Neural cell (in vitro differentiated cells): ENCODE measurements around the gene PRKCA.

Experiments
- CTCF ChIP-seq: fragments of 450-650 bp; IDR thresholded peaks from 2 replicates; pipeline ENCODE4 v1.5.1; 2014; ENCODE audit warnings: antibody characterized with exemption, mild to moderate bottlenecking, moderate library complexity; ENCODE audit not compliant: poor library complexity, severe bottlenecking
- EP300 ChIP-seq: fragments of 450-650 bp; conservative IDR thresholded peaks from 2 replicates; pipeline ENCODE4 v1.6.1; 2014; ENCODE audit warnings: antibody characterized with exemption, mild to moderate bottlenecking, moderate library complexity; ENCODE audit not compliant: poor library complexity, severe bottlenecking
- EZH2 ChIP-seq: fragments of 200-600, 300-800 bp; shearing (Covaris generic), sonication (generic); IDR thresholded peaks from 2 replicates; pipeline ENCODE4 v1.6.1; 2014; ENCODE audit warnings: antibody characterized with exemption, low read length, borderline replicate concordance, mild to moderate bottlenecking; ENCODE audit not compliant: insufficient read depth, poor library complexity, severe bottlenecking
- MXI1 ChIP-seq: fragments of 450-650 bp; conservative IDR thresholded peaks from 2 replicates; pipeline ENCODE4 v1.6.1; 2014; ENCODE audit warnings: antibody characterized with exemption, mild to moderate bottlenecking; ENCODE audit not compliant: poor library complexity, severe bottlenecking
- POLR2AphosphoS5 ChIP-seq: IDR thresholded peaks from 2 replicates; pipeline ENCODE4 v1.6.1; 2012
- REST ChIP-seq: IDR thresholded peaks from 2 replicates; pipeline ENCODE4 v1.6.1; 2012; ENCODE audit warnings: borderline replicate concordance

- TF ChIP-seq CTCF (no peak), EP300 (no peak), REST (no peak), EZH2 (no peak), MXI1 (no peak), POLR2AphosphoS5 (no peak)
Measured at GRCh38 chr17:66527335-66527734, 224.9 kb downstream of the PRKCA start.
